GM21717 (cell line): ENCODE measurements around the gene TICAM1.
"Not testable (repeated sequence)": the region's sequence is repeated elsewhere in the genome, so short reads cannot be mapped to it uniquely, and the experiment has no call there.

Source experiments
- ATAC-seq: cut with Tn5 transposase; IDR thresholded peaks from one replicate; pipeline ENCODE4 v1.9.1; 2021; ENCODE audit warnings: mild to moderate bottlenecking, moderate library complexity; ENCODE audit not compliant: unreplicated experiment

TICAM1 gene

DNA sequence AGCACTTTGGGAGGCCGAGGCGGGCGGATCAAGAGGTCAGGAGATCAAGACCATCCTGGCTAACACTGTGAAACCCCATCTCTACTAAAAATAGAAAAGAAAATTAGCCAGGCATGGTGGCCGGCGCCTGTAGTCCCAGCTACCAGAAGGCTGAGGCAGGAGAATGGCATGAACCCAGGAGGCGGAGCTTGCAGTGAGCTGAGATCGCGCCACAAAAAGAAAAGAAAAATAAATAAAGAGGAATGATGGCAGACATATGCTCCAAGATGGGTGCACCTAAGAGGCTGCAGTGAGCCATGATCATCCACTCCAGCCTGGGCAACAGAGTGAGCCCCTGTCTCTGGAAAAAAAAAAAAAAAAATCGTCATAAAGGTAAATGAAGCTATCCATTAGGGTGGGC, 14.5 kb upstream of the TICAM1 start:
- not testable (repeated sequence) for ATAC-seq

DNA sequence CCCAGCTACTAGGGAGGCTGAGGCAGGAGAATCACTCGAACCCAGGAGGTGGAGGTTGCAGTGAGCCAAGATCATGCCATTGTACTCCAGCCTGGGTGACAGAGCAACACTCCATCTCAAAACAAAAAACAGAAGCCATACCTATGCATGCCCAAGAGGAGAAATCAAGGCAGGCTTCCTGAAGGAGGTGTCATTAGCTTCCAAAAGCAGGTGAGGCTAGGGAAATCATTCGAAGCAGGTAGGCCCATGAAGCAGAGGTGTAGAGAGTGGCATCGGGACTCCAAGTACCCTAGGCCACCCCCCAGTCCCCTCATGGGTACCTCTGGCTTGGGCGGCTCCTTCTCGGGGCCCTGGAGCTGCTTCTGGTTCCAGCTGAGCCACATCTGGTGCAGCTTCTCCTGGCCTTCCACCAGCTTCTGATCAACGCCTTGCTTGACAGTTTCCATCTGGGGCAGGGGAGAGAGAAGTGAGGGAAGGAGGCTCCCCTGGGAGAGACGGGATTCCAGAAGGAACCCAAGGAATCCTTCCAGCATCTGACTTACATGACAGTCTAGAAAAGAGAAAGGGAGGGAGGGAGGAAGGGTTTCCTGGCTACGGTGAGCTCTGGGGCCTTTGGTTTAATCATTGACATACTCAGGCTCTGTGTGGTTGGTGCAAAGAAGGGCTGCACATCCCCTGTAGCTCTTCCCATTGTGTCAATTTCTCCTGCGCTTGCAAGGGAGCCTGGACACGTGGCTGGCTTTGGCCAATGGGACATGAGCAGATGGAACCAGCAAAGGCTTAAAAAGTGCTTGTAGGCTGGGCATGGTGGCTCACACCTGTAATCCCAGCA, 13.1 kb upstream of the TICAM1 start:
- ATAC-seq, result no peak

GRCh38 chr19:4843647-4843965, 12.1 kb upstream of the TICAM1 start:
- ATAC-seq, result no peak

GRCh38 chr19:4839192-4839591, 7.7 kb upstream of the TICAM1 start:
- ATAC-seq, result no peak

- ATAC-seq, result no peak
Observed at GRCh38 chr19:4832776-4833175, 1.3 kb upstream of the TICAM1 start.

GRCh38 chr19:4831979-4832340, 448 bp upstream of the TICAM1 start:
- not testable (repeated sequence) for ATAC-seq

DNA sequence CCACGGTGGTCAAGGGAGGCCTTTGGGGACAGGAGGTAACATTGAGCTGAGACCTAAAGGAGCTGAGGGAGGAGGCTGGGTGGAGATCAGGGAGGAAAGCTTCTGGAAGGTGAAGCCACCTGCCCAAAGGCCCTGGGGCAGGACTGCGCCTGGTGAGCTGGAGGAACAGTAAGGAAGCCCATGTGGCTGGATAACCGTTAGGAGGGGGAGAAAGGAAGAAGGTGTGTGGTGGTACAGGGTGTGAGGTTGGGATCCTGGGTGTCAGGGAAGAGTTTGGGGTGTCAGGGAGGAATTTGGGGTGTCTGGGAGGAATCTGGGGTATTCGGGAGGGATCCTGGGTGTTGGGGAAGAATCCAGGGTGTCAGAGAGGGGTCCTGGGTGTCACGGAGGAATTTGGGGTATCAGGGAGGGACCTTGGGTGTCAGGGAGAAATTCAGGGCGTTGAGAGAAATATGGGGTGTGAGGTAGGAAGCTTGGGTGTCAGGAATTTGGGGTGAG, 695 bp downstream of the TICAM1 start:
- no peak for ATAC-seq

DNA sequence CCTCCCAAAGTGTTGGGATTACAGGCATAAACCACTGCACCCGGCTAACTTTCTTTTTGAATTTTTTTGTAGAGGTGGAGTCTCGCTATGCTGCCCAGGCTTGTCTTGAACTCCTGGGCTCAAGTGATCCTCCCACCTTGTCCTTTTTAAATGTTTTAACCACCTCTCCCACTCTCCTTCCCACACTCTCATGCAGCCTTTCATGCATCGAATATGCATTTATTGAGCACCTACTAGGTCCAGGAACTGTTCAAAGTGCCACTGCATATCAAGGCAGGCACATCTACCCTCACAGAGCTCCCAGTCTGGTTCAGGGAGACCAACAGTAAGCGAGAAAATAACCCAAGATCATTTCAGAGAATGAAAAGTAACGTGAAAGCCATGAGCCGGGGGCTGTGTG, 1.2 kb downstream of the TICAM1 start:
- ATAC-seq, result no peak

- ATAC-seq, result no peak
Observed at GRCh38 chr19:4829001-4829712, 2.4 kb downstream of the TICAM1 start.

DNA sequence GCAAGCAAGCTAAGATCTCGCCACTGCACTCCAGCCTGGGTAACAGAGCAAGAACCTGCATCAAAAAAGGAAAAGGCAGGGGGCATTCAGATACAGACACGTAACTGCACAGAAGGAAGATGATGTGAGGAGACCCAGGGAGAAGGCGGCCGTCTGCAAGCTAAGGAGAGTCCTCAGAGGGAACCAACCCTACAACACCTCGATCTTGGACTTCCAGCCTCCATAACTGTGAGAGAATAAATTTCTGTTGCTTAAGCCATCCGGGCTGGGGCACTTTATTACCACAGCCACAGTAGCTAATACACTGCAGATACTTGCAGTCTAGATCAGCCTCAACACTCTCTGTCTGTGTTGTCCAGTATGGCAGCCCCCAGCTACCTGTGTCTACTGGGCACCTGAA, 7.9 kb downstream of the TICAM1 start:
- no peak for ATAC-seq

- not testable (repeated sequence) for ATAC-seq
Observed at GRCh38 chr19:4822354-4822753, 9.2 kb downstream of the TICAM1 start.

DNA sequence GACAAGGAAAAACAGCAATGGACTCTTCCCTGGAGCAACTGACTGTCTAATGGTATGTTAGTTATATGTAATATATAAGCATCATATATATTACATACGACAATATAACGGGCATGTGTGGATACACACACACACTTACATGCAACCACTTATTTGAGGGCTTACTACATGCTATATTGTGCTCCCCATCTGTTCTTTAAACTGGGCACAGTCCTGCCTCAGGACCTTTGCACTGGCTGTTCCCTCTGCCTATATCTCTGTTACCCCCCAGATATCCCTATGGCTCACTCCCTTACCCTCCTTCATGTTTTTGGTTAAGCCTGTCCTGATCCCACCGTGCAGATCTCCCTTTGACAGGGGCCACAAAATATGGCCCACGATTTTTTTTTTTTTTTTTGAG, 10.2 kb downstream of the TICAM1 start:
- ATAC-seq, result no peak

DNA sequence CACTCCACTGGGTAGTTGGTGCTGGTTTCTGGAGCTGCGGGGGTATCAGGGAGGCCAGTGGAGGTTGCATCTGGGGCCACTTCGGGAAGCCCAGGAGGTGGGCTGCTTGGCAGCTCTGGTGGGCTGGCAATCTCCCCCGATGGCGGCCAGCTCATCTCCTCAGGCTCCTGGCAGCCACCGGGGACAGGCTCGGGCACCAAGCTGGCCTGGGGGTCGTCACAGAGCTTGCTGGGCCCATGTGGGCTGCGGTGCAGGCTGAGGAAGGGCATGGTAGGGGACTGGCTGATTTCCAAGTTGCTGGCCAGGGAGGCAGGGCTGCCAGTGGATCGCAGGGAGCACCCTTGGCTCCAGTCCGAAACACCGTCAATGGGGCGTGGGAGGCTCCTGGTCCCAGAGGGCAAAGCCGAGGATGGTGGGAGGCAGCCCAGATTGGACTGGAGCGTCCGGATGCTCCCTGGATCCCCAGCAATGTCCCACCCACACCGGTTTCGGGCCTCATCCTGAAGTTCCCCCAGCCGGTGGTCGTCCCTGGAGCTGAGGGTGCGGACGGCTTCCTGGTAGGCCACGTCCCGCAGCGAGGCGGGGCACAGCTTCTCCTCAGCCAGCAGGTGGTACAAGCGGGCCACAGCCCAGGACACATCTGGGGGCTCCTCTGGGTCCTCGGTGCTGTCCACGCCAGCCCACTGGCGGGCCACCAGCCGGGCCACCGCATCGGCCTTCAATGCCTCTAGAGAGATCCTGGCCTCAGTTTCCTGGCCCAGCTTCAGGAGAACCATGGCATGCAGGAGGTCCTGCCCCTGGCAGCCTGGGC, 13.8 kb downstream of the TICAM1 start:
- ATAC-seq, result no peak

- no peak for ATAC-seq
Observed at GRCh38 chr19:4816950-4817278, 14.6 kb downstream of the TICAM1 start.

DNA sequence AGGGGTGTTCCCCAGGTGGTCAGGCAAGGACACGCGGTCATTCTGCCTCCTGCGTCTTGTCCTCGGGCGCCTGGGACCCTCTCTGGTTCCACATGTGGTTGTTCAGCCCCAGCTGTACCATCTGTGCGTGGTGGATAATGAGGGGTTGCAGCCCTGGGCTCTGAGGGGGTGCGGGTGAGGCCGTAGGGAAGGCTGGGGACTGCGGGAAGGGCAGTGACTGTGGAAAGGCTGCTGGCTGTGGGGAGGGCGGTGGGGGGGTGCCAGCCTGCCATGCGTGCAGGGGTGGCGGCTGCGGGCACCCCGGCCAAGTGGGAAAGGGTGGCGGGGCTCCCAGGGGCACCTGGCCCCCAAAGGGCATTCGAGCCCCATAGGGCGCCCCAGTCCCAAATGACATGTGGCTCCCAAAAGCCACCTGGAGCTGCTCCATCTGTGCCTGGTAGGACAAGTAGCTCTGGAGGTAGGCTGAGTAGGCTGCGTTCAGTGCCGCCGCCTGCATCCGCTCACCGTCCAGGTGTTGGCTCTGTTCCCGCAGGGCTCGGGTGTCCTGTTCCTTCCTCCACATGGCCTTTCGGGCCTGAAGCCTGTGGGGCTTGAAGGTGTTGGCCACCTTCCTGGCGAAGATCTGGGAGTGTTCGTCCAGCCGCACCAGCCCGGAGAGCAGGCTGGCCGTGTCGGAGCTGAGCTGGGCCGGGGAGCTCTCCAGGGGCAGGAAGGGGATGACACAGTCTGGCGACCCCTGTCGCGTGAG, 15.1 kb downstream of the TICAM1 start:
- ATAC-seq, result no peak

DNA sequence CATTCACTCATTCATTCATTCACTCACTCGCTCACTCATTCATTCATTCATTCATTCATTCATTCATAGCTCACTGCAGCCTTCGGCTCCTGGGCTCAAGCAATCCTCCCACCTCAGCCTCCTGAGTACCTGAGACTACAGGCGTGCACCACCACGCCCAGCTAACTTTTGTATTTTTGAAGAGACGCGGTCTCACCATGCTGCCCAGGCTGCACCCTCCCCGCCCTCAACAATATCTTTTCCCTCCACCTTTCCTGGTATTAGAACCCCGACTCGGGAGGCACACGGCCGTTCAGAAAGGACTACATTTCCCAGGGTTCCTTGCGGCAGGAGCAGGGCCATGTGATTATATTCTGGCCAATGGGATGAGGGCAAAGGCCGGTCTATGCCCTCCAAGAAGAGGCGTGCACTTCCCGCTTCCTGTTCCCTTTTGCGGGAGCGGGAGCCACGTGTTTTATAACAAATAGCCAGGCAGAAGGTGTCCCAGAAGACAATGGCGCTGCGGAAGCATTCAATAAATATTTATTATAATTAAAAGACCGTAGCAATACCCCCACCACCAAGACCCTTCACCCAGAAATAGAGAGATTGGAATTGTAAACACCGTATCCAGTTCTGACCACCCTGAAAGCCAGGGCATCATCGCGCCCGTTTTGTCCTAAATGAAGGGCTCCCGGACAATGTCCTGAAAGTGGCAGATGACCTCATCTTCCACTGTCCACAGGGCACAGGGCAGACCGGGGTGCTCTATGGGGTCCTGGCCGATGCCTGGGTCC, 15.9 kb downstream of the TICAM1 start:
- no peak for ATAC-seq

DNA sequence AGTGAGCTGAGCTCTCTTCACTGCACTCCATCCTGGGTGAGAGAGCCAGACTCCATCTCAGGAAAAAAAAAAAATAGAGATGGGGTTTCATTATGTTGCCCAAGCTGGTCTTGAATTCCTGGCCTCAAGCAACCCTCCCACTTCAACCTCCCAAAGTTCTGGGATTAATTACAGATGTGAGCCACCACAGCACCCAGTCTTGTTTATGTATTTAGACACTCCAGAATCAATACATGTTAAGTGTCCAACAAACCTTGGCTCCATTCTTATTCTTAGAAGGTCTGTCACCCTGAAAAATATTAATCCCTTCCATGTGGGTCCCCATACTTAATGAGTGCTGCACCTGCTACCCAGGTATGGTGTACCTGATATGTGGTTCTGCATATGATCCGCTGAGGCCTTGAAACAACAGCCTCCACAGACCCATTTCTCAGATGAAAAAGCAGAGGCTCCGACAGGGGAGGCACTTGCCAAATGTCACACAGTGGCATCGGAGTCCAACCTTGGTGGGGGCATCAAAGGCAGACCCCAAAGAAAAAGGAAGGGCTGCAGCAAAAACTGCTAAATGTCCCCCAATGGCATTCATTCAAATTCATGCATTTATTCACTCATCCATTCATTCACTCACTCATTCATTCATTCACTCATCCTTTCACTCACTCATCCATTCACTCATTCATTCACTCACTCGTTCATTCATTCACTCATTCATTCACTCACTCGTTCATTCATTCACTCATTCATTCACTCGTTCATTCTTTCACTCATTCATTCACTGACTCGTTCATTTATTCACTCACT, 16.7 kb downstream of the TICAM1 start:
- no peak for ATAC-seq

- no peak for ATAC-seq
Observed at GRCh38 chr19:4811328-4812131, 20.0 kb downstream of the TICAM1 start.

DNA sequence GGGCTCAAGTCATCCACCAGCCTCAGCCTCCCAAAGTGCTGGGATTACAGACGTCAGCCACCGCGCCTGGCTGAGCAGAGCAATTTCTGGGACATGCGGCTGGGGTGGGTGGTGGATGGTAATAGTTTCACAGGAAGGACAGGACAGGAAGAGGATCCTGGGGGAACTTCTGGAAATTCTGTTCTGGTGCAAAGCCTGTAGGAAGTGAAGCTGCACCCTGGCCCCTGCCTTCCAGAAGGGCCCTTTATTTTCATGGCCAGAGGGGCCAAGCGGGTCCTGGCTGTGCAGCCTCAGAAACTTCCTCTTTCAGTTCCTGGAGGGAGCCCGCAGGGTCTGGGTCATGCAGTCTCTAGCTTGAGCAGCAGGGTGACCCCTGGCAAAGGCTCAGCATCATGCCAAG, 24.3 kb downstream of the TICAM1 start:
- no peak for ATAC-seq
